Peyer's patch (tissue), 4 donors: ENCODE measurements around the gene BST1. TPM values are rescaled to one million over a fixed set of nuclear protein-coding genes. Genes with fewer than 3 reads are reported as not detected.

ENCODE experiments used
- DNase-seq, 3 donors: peaks; one replicate each; pipeline ENCODE4 v3.0.0-alpha.2; 2017 to 2019
- H3K27ac ChIP-seq, 4 donors: fragments of 200-600 bp; sonication (generic); one replicate each; pipeline ENCODE4 v1.5.1; 2016 to 2019
- H3K27me3 ChIP-seq, 2 donors: fragments of 200-600 bp; sonication (generic); one replicate each; pipeline ENCODE4 v1.5.1; 2019
- H3K36me3 ChIP-seq, 3 donors: fragments of 200-600 bp; sonication (generic); one replicate each; pipeline ENCODE4 v1.5.1; 2016 to 2019
- H3K4me1 ChIP-seq, 4 donors: fragments of 200-600 bp; sonication (generic); one replicate each; pipeline ENCODE4 v1.5.1; 2016 to 2019
- H3K4me3 ChIP-seq, 4 donors: fragments of 200-600 bp; sonication (generic); 1 replicate in 3 of 4; 2 replicates in 1 of 4; pipeline ENCODE4 v1.5.1; 2016 to 2019; ENCODE audit warnings: mild to moderate bottlenecking in 1 of 4
- H3K9me3 ChIP-seq, 4 donors: fragments of 200-600 bp; sonication (generic); one replicate each; pipeline ENCODE4 v1.5.1; 2016 to 2019; ENCODE audit warnings: mild to moderate bottlenecking in 1 of 4
- CTCF ChIP-seq, 6 experiments: fragments of 450-650 bp in 4 of 6; fragments of 200-600 bp in 2 of 6; sonication (generic) in 1 of 6; IDR thresholded peaks; one replicate each; pipeline ENCODE4 v1.5.1; 2017 to 2019; ENCODE audit warnings: antibody characterized with exemption in 6 of 6, mild to moderate bottlenecking in 3 of 6, moderate library complexity in 1 of 6
- POLR2A ChIP-seq, 2 donors: fragments of 450-650 bp; IDR thresholded peaks; one replicate each; pipeline ENCODE4 v1.5.1; 2017; ENCODE audit warnings: antibody characterized with exemption in 2 of 2, mild to moderate bottlenecking in 2 of 2, moderate library complexity in 2 of 2
- total RNA-seq, 4 donors: library from RNA; depleted of rRNA; stranded (reverse); fragments of >200 nt; gene quantifications; one replicate each; pipeline ENCODE4 v1.1.0, GENCODE V29; 2016

The BST1 gene
- total RNA-seq, 4 donors from 2014 or later, result 7.4 to 62.5 (median 40.2) TPM

DNA sequence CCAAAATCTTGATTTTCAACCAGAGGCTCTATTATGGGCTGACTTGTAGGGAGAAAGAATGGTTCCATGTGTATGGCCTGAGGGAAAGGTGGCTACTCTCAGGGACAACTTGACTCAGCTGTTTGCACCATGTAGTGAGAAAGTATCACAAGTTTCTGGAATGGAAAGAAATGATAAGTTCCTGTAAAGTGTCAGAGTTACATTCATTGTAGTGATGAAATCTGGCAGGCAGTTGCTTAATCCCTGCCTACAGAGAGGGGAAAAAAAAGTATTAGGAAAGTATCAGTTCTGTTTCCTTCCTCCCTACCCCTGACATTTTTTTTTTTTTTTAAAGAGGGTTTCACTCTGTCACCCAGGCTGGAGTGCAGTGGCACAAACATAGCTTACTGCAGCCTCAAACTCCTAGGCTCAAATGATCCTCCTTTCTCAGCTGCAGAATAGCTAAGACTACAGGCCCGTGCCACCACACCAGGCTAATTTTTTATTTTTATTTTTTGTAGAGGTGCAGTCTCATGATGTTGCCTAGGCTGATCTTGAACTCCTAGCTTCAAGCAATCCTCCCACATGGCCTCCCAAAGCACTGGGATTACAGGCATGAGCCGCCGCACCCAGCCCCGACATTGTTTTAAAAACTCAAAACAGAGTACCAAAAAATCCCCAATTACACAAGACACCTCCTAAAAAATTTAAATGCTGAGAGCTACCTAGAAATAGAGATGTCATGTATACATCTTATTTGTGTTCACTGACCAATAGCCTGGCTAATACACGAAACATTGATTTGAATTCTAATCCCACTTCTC is 42.9 kb upstream of the BST1 start:
- no peak for DNase-seq

DNA sequence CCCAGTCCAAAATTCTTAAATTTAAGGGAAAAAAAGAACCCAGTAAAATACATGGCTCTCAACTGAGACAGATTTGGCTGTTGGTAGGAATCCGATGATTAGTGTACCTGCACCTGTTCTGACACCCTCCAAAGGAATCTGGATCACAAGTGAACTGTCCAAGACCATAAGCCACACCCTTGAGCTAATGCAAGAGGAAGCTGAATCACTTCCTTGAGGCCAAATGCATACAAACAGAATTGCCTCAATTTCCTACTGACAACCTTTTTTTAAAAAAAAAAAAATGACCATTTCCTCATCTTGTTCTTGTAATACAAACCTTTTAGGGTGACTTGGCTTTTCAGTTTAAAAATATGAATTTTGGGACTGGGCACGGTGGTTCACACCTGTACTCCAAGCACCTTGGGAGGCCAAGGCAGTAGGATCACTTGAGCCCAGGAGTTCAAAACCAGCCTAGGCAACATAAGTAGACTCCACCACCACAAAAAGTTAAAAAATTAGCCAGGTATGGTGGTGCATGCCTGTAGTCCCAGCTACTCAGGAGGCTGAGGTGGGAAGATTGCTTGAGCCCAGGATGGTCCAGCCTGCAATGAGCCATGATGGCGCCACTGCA is 37.0 kb upstream of the BST1 start:
- peak in 1 of 3 donors; percentile 59 for DNase-seq
- Histone ChIP-seq H3K36me3 (no peaks in the 10 kb centered on the region), H3K4me3 (no peak overlapping the region), H3K27ac (peak overlapping the region in 3 of 4 donors; percentile 8 to 40 (median 16)), H3K27me3 (no peaks in the 10 kb centered on the region), H3K4me1 (no peaks in the 10 kb centered on the region), H3K9me3 (no peaks in the 10 kb centered on the region)
- TF ChIP-seq POLR2A (IDR thresholded peaks at IDR 0.05) (no peak), CTCF (IDR thresholded peaks at IDR 0.05) (no peak)

More for the DNA sequence above, 42.9 kb upstream of the BST1 start:
- no peaks in the 10 kb centered on the region for H3K9me3 ChIP-seq
- peaks cover 0 to 8% (median 1%) of the 10 kb centered on the region in 4 donors for H3K4me1 ChIP-seq
- H3K36me3 ChIP-seq, result no peaks in the 10 kb centered on the region
- no peak overlapping the region for H3K4me3 ChIP-seq
- no peaks in the 10 kb centered on the region for H3K27me3 ChIP-seq
- no peak for TF ChIP-seq POLR2A (IDR thresholded peaks at IDR 0.05)
- TF ChIP-seq CTCF (IDR thresholded peaks at IDR 0.05), result no peak
- no peak overlapping the region for H3K27ac ChIP-seq

DNA sequence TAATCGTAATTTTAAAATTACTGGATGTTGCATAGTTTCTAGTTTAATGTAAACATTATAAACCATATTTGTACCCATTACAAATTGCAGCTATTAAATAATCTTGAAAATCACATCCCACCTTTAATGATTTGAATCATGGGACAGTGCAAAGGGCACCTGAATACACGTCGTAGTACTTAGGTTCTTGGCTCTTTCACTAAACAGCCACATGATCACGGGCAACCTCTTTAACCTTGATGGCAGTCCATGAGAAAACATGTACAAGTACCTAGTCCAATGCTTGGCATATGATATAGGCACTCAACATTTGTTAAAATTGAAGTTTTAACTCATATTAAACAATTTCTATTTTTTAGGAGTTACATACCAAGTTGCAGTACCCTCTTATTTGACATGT is 35.9 kb upstream of the BST1 start:
- H3K9me3 ChIP-seq, result no peaks in the 10 kb centered on the region
- H3K4me3 ChIP-seq, result no peak overlapping the region
- TF ChIP-seq CTCF (IDR thresholded peaks at IDR 0.05), result no peak
- TF ChIP-seq POLR2A (IDR thresholded peaks at IDR 0.05), result no peak
- DNase-seq, result no peak
- no peaks in the 10 kb centered on the region for H3K36me3 ChIP-seq
- no peaks in the 10 kb centered on the region for H3K27me3 ChIP-seq
- no peak overlapping the region for H3K27ac ChIP-seq
- H3K4me1 ChIP-seq, result no peaks in the 10 kb centered on the region

DNA sequence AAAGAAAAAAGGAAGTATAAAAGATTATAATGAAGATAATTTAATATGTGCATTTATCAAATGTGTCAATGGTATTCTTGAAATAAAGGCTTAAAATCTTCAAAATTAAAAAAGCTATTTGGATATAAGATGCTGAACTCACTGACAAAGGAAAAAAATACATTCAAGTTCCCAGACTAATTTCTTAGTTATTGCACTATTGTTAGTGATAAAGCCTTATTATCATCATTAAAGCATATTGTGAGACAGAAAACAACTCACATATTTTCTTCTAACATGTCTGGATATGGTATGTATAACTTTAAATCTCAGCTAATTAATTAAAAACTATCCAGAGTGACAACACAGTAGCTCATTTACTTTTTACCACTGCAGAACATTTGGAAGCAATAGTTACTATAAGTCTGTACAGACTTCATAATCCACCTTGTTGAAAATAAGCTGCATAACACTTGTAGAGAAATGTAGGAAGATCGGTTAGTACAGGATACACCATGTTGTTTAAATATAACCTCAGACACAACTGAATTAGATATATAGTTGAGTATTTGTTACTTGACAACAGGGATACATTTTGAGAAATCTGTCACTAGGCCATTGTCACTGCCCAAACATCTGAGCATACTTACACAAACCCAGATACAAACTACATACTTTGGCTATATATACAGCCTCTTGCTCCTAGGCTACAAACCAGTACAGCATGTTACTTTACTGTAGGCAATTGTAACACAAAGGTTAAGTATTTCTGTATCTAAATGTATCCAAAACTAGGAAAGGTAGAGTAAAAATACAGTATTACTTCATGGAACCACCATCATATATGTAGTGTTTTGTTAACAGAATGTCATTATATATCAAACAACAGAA is 34.1 kb upstream of the BST1 start:
- H3K36me3 ChIP-seq, result no peaks in the 10 kb centered on the region
- H3K27me3 ChIP-seq, result no peaks in the 10 kb centered on the region
- no peak for DNase-seq
- no peaks in the 10 kb centered on the region for H3K9me3 ChIP-seq
- H3K27ac ChIP-seq, result no peak overlapping the region
- no peaks in the 10 kb centered on the region for H3K4me1 ChIP-seq
- H3K4me3 ChIP-seq, result no peak overlapping the region
- TF ChIP-seq POLR2A (IDR thresholded peaks at IDR 0.05), result no peak
- TF ChIP-seq CTCF (IDR thresholded peaks at IDR 0.05), result no peak

DNA sequence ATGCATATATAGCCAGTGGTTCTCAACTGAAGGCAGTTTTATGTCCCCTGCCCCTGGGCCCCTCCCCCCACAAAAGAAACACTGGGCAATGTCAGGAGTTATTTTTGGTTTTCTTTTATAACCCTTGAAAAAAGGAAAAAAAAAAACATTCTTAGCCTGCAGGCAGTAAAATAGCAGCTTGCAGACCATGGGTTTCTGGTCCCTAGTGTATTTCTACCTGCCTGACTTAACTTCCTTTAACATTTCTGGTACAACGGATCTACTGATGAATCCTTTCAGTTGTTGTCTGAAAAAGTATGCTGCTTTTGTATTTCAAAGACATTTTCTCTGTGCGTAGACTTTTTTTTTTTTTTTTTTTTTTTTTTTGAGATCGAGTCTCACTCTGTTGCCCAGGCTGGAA is 32.3 kb upstream of the BST1 start:
- no peaks in the 10 kb centered on the region for H3K9me3 ChIP-seq
- no peak for DNase-seq
- H3K4me3 ChIP-seq, result no peak overlapping the region
- TF ChIP-seq POLR2A (IDR thresholded peaks at IDR 0.05) (no peak), CTCF (IDR thresholded peaks at IDR 0.05) (no peak)
- H3K27me3 ChIP-seq, result no peaks in the 10 kb centered on the region
- no peak overlapping the region for H3K27ac ChIP-seq
- H3K36me3 ChIP-seq, result no peaks in the 10 kb centered on the region
- H3K4me1 ChIP-seq, result no peaks in the 10 kb centered on the region
